Thyroid gland (tissue), 4 donors: ENCODE results near the gene ARL16. TPM values are rescaled to one million over a fixed set of nuclear protein-coding genes. Genes with fewer than 3 reads are reported as not detected.

Source experiments
- DNase-seq, 2 donors: peaks; one replicate each; pipeline ENCODE4 v3.0.0-alpha.2; 2019
- H3K27ac ChIP-seq, 3 donors: fragments of 200-600 bp; sonication (generic); 1 replicate in 2 of 3; 2 replicates in 1 of 3; pipeline ENCODE4 v1.5.1; 2016 to 2019; ENCODE audit warnings: mild to moderate bottlenecking in 1 of 3, moderate library complexity in 1 of 3
- H3K27me3 ChIP-seq: fragments of 200-600 bp; sonication (generic); one replicate; pipeline ENCODE4 v1.5.1; 2019
- H3K36me3 ChIP-seq, 2 donors: fragments of 200-600 bp; sonication (generic); one replicate each; pipeline ENCODE4 v1.5.1; 2016 to 2019
- H3K4me1 ChIP-seq, 2 donors: fragments of 200-600 bp; sonication (generic); one replicate each; pipeline ENCODE4 v1.5.1; 2017 to 2019
- H3K4me3 ChIP-seq, 3 donors: fragments of 200-600 bp; sonication (generic); replicated peaks in 1 of 3; 1 replicate in 2 of 3; 2 replicates in 1 of 3; pipeline ENCODE4 v1.5.1; 2016; ENCODE audit warnings: mild to moderate bottlenecking in 1 of 3
- H3K9me3 ChIP-seq: fragments of 200-600 bp; sonication (generic); one replicate; pipeline ENCODE4 v1.5.1; 2017
- POLR2A ChIP-seq, 2 donors: fragments of 450-650 bp; IDR thresholded peaks; one replicate each; pipeline ENCODE4 v1.6.1; 2017; ENCODE audit warnings: antibody characterized with exemption in 2 of 2, mild to moderate bottlenecking in 2 of 2, moderate library complexity in 1 of 2
- WGBS, 2 donors: methylation state at CpG; one replicate each; pipeline ENCODE4 v1.1.5; 2017; 5-methylcytosine and 5-hydroxymethylcytosine counted together
- intact Hi-C: fragments of 100-400 bp; cut with DNase I; formaldehyde crosslinking; loops from one replicate; pipeline ENCODE4 v1.15.1; 2023
- total RNA-seq, 4 donors: library from RNA; depleted of rRNA; stranded (reverse); fragments of >200 nt; gene quantifications; one replicate each; pipeline ENCODE4 v1.2.3, GENCODE V29; 2016
- TF ChIP-seq, protein P1 (sequence below), 6 experiments: fragments of 200-600 bp in 3 of 6; fragments of 450-650 bp in 3 of 6; sonication (generic) in 3 of 6; IDR thresholded peaks; one replicate each; pipeline ENCODE4 v1.5.1; 2016 to 2019; ENCODE audit warnings: antibody characterized with exemption in 6 of 6, mild to moderate bottlenecking in 2 of 6, inconsistent platforms in 1 of 6, moderate library complexity in 1 of 6

The ARL16 gene
- total RNA-seq, 4 donors from 2014 or later, result 29.7 to 46.5 (median 37.2) TPM

DNA sequence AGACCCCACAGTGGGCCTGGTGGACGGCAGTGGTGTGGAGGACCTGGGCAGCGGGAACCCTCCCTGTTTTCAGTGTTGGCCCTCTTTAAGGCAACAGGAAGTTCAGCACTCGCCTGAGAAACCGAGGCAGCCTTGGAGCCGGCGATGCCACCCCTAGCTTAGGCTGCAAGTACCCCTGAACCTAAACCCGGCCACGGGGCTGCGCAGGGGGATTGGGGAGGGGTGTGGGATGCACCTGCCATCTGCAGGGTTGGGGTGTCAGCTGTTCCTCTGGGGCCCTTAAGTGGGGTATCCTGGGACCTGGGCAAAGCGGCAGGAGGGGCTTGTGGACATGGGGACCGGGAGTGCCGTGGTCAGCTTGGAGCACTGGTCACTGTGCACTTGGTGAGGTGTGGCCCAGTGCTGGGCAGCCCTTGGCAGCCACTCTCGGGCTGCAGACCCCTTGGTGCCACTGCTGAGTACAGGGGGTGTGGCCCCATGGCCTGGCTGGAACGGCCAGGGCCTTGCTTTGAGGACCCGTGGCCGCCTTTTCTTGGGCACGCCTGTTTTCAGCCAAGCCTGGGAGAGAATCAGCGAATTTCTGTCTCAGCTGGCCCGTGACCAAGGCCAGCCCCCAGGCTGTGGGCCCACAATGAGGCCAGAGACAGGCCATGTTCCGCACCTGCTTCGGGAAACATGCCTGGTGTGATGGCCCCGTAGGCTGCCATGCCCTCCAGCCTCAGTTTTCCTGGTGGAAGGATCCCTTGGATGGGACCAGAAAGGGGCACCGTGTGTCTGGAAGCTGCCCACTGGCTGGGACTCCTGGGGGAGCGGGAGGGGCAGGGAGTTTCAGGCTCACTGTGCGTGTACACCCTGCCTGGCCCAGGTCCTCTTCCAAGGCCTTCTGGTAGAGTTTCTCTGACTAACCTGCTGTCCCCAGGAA, 24.4 kb upstream of the ARL16 start:
- peaks cover 10 to 17% of the 10 kb centered on the region in 2 donors for H3K36me3 ChIP-seq
- WGBS, 2 donors, result 88 to 99% methylated on average over 10 to 12 of the region's 25 CpGs
- intact Hi-C loops, result no loop called here

DNA sequence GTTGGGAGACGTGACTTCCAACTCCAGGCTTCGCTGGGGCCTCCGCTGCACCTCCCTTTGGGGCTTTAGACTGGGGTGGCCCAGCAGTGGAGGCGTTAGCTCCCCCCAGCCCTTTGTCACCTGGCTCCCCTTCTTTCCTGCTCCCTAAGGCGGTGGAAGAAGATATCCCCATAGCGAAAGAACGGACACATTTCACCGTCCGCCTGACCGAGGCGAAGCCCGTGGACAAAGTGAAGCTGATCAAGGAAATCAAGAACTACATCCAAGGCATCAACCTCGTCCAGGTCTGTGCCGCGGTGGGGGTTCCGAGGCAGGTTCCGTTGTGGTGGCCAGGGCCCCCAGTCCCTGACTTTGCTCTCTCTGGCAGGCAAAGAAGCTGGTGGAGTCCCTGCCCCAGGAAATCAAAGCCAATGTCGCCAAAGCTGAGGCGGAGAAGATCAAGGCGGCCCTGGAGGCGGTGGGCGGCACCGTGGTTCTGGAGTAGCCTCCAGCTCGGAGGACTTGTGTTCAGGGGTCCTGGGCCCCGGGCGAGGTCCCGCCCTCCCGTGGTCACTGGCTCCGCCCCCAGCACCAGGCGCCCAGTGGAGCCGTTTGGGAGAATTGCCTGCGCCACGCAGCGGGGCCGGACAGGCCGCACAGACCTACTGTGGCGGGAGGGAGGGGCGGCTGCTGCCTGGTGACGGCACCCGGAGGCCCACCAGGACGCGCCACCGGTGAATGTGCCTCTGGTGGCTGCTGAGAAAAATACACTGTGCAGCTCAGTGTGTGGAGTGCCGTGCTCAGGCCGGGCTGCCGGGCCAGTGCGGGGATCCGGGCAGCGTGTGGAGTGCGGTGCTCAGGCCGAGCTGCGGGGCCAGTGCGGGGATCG, 23.4 kb upstream of the ARL16 start:
- TF ChIP-seq, protein P1, sequence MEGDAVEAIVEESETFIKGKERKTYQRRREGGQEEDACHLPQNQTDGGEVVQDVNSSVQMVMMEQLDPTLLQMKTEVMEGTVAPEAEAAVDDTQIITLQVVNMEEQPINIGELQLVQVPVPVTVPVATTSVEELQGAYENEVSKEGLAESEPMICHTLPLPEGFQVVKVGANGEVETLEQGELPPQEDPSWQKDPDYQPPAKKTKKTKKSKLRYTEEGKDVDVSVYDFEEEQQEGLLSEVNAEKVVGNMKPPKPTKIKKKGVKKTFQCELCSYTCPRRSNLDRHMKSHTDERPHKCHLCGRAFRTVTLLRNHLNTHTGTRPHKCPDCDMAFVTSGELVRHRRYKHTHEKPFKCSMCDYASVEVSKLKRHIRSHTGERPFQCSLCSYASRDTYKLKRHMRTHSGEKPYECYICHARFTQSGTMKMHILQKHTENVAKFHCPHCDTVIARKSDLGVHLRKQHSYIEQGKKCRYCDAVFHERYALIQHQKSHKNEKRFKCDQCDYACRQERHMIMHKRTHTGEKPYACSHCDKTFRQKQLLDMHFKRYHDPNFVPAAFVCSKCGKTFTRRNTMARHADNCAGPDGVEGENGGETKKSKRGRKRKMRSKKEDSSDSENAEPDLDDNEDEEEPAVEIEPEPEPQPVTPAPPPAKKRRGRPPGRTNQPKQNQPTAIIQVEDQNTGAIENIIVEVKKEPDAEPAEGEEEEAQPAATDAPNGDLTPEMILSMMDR (IDR thresholded peaks at IDR 0.05), result no peak
- no peak for TF ChIP-seq POLR2A (IDR thresholded peaks at IDR 0.05)
- H3K27me3 ChIP-seq, result no peaks in the 10 kb centered on the region
- DNase-seq, result no peak
- H3K9me3 ChIP-seq, result no peaks in the 10 kb centered on the region
- intact Hi-C loops, result no loop called here
- no peak overlapping the region for H3K27ac ChIP-seq
- peaks cover 24 to 28% of the 10 kb centered on the region in 2 donors for H3K4me1 ChIP-seq
- H3K36me3 ChIP-seq, result peaks cover 11 to 17% of the 10 kb centered on the region in 2 donors
- no peak overlapping the region for H3K4me3 ChIP-seq
- 94 to 95% methylated on average over 34 to 35 of the region's 54 CpGs for WGBS, 2 donors

More for the DNA sequence above, 24.4 kb upstream of the ARL16 start:
- Histone ChIP-seq H3K27me3 (no peaks in the 10 kb centered on the region), H3K9me3 (no peaks in the 10 kb centered on the region), H3K27ac (no peak overlapping the region), H3K4me3 (no peak overlapping the region), H3K4me1 (peaks cover 25 to 26% of the 10 kb centered on the region in 2 donors)
- TF ChIP-seq, protein P1 (IDR thresholded peaks at IDR 0.05), result no peak
- no peak for TF ChIP-seq POLR2A (IDR thresholded peaks at IDR 0.05)
- DNase-seq, result no peak

DNA sequence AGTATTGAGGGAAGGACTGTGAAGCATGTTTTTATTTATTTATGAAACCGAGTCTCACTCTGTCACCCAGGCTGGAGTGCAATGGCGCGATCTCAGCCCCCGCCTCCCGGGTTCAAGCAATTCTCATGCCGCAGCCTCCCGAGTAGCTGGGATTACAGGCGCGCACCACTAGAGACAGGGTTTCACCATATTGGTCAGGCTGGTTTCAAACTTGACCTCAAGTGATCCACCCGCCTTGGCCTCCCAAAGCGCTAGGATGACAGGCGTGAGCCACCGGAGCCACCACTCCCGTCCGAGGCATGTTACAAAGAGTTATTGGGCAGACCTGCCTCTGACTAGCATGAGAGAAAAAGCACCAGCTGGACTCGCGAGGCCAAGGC, 22.6 kb upstream of the ARL16 start:
- Histone ChIP-seq H3K36me3 (peaks cover 19% of the 10 kb centered on the region in 2 donors), H3K4me1 (peaks cover 27 to 32% of the 10 kb centered on the region in 2 donors), H3K27ac (no peak overlapping the region), H3K4me3 (no peak overlapping the region), H3K9me3 (no peaks in the 10 kb centered on the region), H3K27me3 (no peaks in the 10 kb centered on the region)
- 87 to 95% methylated on average over 13 to 17 of the region's 17 CpGs for WGBS, 2 donors
- DNase-seq, result no peak
- no peak for TF ChIP-seq POLR2A (IDR thresholded peaks at IDR 0.05)
- TF ChIP-seq, protein P1 (IDR thresholded peaks at IDR 0.05), result no peak
- intact Hi-C loops, result no loop called here

DNA sequence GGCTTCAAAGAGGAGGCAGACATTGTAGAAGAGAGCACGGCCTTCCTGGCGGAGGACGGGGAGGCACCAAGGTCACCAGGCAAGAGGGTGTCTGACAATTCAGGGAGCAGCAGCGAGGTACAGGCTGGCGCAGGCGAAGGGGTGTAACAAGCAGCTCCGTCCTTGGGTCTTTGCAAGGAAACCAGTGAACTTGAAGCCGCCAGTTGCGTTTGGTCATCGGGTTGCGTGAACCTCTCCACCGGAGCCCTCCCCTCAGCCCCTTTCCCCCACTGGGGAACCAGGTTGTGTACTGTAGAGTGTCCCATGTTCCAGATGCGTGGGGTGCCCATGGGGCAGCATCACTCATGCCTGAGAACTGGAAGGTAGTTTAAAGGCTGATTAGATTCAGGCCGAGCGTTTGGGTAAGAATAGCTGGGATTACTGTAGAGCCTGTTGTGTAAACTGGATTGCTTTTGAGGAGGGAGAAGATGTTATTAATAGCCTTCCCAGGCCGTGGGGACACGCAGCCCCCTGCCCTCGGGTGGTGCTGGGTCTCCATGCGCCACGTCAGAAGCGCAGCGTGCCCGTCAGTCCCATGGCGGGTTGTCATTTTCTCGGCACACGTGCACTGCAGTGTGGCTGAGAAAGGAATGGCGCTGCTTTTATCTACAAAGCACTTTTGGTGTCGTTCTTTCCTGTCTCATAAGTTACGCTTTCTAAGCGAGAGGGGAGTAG, 22.1 kb upstream of the ARL16 start:
- Histone ChIP-seq H3K9me3 (no peaks in the 10 kb centered on the region), H3K4me1 (peaks cover 22 to 27% of the 10 kb centered on the region in 2 donors), H3K4me3 (no peak overlapping the region), H3K36me3 (peaks cover 24% of the 10 kb centered on the region in 2 donors), H3K27ac (no peak overlapping the region), H3K27me3 (no peaks in the 10 kb centered on the region)
- no peak for TF ChIP-seq POLR2A (IDR thresholded peaks at IDR 0.05)
- TF ChIP-seq, protein P1 (IDR thresholded peaks at IDR 0.05), result no peak
- no peak for DNase-seq
- WGBS, 2 donors, result 95 to 97% methylated on average over 30 of the region's 30 CpGs
- intact Hi-C loops, result no loop called here
